SK-N-SH (cell line): ENCODE measurements around the gene BSG. TPM values are rescaled to one million over a fixed set of nuclear protein-coding genes. Genes with fewer than 3 reads are reported as not detected.

ENCODE experiments used
- CTCF ChIA-PET: fragments of 300-600, 350-600 bp; formaldehyde crosslinking; extraction: SDS; loops from one replicate; lab custom pipeline; 2021; lab: Yijun Ruan, JAX
- POLR2A ChIA-PET: fragments of 350-600 bp; sonication (Branson Sonifier 250); formaldehyde crosslinking; extraction: SDS; loops from one replicate; lab custom pipeline; 2020; ENCODE audit warnings: antibody characterized with exemption, inconsistent platforms; lab: Yijun Ruan, JAX
- DNase-seq: peaks from one replicate; pipeline ENCODE4 v3.0.0; 2012
- H2AFZ ChIP-seq: fragments of 200-600 bp; sonication (generic); 2 replicates; pipeline ENCODE4 v1.8.1; 2016; ENCODE audit warnings: antibody characterized with exemption, mild to moderate bottlenecking, low read depth
- H3F3A ChIP-seq: fragments of 200-600 bp; sonication (generic); replicated peaks from 2 replicates; pipeline ENCODE3; 2016; ENCODE audit warnings: antibody characterized with exemption, mild to moderate bottlenecking; ENCODE audit not compliant: insufficient read depth
- H3K27ac ChIP-seq, 2 experiments: fragments of 200-500 bp in 1 of 2; fragments of 200-600 bp in 1 of 2; sonication (Bioruptor generic) in 1 of 2; sonication (generic), shearing (Covaris generic) in 1 of 2; 2 replicates each; pipeline versions ENCODE4 v1.5.1 to v1.6.1; 2014 to 2016; ENCODE audit warnings: low read depth in 2 of 2, inconsistent platforms in 1 of 2, low read length in 1 of 2, mild to moderate bottlenecking in 1 of 2, mixed read lengths in 1 of 2
- H3K27me3 ChIP-seq: fragments of 200-600 bp; sonication (generic), shearing (Covaris generic); 2 replicates; pipeline ENCODE4 v1.6.1; 2016; ENCODE audit warnings: mixed run types; ENCODE audit not compliant: insufficient read depth
- H3K36me3 ChIP-seq, 2 experiments: fragments of 200-500 bp in 1 of 2; fragments of 200-600 bp in 1 of 2; sonication (Bioruptor generic) in 1 of 2; sonication (generic) in 1 of 2; replicated peaks in 1 of 2; 2 replicates each; pipeline versions ENCODE3 to v1.5.1; 2014 to 2016; ENCODE audit warnings: low read length in 1 of 2, mild to moderate bottlenecking in 1 of 2; ENCODE audit not compliant: insufficient read depth in 2 of 2, control insufficient read depth in 1 of 2
- H3K4me1 ChIP-seq, 2 experiments: fragments of 200-500 bp in 1 of 2; fragments of 200-600 bp in 1 of 2; sonication (Bioruptor generic) in 1 of 2; sonication (generic), shearing (Covaris generic) in 1 of 2; 2 replicates each; pipeline versions ENCODE4 v1.5.1 to v1.6.1; 2014 to 2016; ENCODE audit warnings: low read depth in 1 of 2, low read length in 1 of 2, mixed run types in 1 of 2; ENCODE audit not compliant: insufficient read depth in 2 of 2, control insufficient read depth in 1 of 2
- H3K4me2 ChIP-seq: fragments of 200-600 bp; sonication (generic), shearing (Covaris generic); 2 replicates; pipeline ENCODE4 v1.6.1; 2017; ENCODE audit warnings: mixed run types
- H3K4me3 ChIP-seq, 2 experiments: fragments of 200-500 bp in 1 of 2; fragments of 200-600 bp in 1 of 2; sonication (Bioruptor generic) in 1 of 2; sonication (generic), shearing (Covaris generic) in 1 of 2; 2 replicates each; pipeline versions ENCODE4 v1.5.1 to v1.8.1; 2014 to 2016; ENCODE audit warnings: low read depth in 2 of 2, inconsistent platforms in 1 of 2, low read length in 1 of 2, mild to moderate bottlenecking in 1 of 2, mixed read lengths in 1 of 2, moderate library complexity in 1 of 2
- H3K79me2 ChIP-seq: fragments of 200-600 bp; sonication (generic); 2 replicates; pipeline ENCODE4 v1.8.1; 2017; ENCODE audit warnings: mild to moderate bottlenecking; ENCODE audit not compliant: insufficient read depth
- H3K9ac ChIP-seq: fragments of 200-600 bp; sonication (generic); 2 replicates; pipeline ENCODE4 v1.6.1; 2017; ENCODE audit warnings: mixed run types
- H3K9me2 ChIP-seq: fragments of 200-600 bp; sonication (generic); 2 replicates; pipeline ENCODE4 v1.6.1; 2017; ENCODE audit warnings: mixed run types
- H3K9me3 ChIP-seq: fragments of 200-600 bp; sonication (generic); 2 replicates; pipeline ENCODE4 v1.6.1; 2017; ENCODE audit warnings: mixed run types, mild to moderate bottlenecking, moderate library complexity
- H4K20me1 ChIP-seq: fragments of 200-600 bp; sonication (generic); 2 replicates; pipeline ENCODE4 v1.6.1; 2017; ENCODE audit warnings: mild to moderate bottlenecking, mixed run types; ENCODE audit not compliant: insufficient read depth
- CHD2 ChIP-seq: fragments of 150-350 bp; IDR thresholded peaks from 2 replicates; pipeline ENCODE4 v1.6.1; 2018; ENCODE audit warnings: low read length; ENCODE audit not compliant: partially characterized antibody
- ELF1 ChIP-seq: IDR thresholded peaks from 2 replicates; pipeline ENCODE4 v1.4.0; 2012
- EP300 ChIP-seq, 2 experiments: IDR thresholded peaks; 2 replicates each; pipeline versions ENCODE4 v1.4.0 to v1.6.1; 2012; ENCODE audit warnings: borderline replicate concordance in 1 of 2, low read depth in 1 of 2, low read length in 1 of 2
- EZH2phosphoT487 ChIP-seq: fragments of 200-600 bp; sonication (generic); IDR thresholded peaks from 2 replicates; pipeline ENCODE4 v1.6.1; 2017; ENCODE audit warnings: low read depth, mixed run types, mild to moderate bottlenecking, antibody characterized with exemption, moderate library complexity, borderline replicate concordance
- FOXJ3 ChIP-seq: sonication (generic); formaldehyde crosslinking; IDR thresholded peaks from 2 replicates; pipeline ENCODE4 v1.5.1; 2020; ENCODE audit warnings: mild to moderate bottlenecking, missing genetic modification reagents
- FOXM1 ChIP-seq: IDR thresholded peaks from 2 replicates; pipeline ENCODE4 v1.4.0; 2012; ENCODE audit warnings: low read depth, mild to moderate bottlenecking
- GATA2 ChIP-seq: sonication (generic); formaldehyde crosslinking; IDR thresholded peaks from 2 replicates; pipeline ENCODE4 v1.5.0; 2020; ENCODE audit warnings: mild to moderate bottlenecking, missing genetic modification reagents
- MEF2A ChIP-seq: IDR thresholded peaks from 2 replicates; pipeline ENCODE4 v1.4.0; 2012; ENCODE audit warnings: low read depth, borderline replicate concordance
- NFIC ChIP-seq: IDR thresholded peaks from 2 replicates; pipeline ENCODE4 v1.4.0; 2012; ENCODE audit warnings: borderline replicate concordance
- NRF1 ChIP-seq: IDR thresholded peaks from 2 replicates; pipeline ENCODE4 v1.6.1; 2012; ENCODE audit warnings: low read depth, mild to moderate bottlenecking, low read length
- RAD21 ChIP-seq: IDR thresholded peaks from 2 replicates; pipeline ENCODE4 v1.6.1; 2012; ENCODE audit warnings: mild to moderate bottlenecking, low read length
- RCOR1 ChIP-seq: fragments of 150-350 bp; IDR thresholded peaks from 2 replicates; pipeline ENCODE4 v1.6.1; 2017; ENCODE audit warnings: antibody characterized with exemption, low read length
- RFX5 ChIP-seq: IDR thresholded peaks from 2 replicates; pipeline ENCODE4 v1.6.1; 2012; ENCODE audit warnings: mild to moderate bottlenecking, improper control_type of control experiment, low read length
- RXRA ChIP-seq: IDR thresholded peaks from 2 replicates; pipeline ENCODE4 v1.4.0; 2012; ENCODE audit warnings: low read depth, mild to moderate bottlenecking, borderline replicate concordance
- TAF1 ChIP-seq: IDR thresholded peaks from 2 replicates; pipeline ENCODE4 v1.6.1; 2012; ENCODE audit warnings: low read depth, mild to moderate bottlenecking, low read length, moderate library complexity, borderline replicate concordance
- TCF12 ChIP-seq: IDR thresholded peaks from 2 replicates; pipeline ENCODE4 v1.4.0; 2012
- YY1 ChIP-seq: IDR thresholded peaks from 2 replicates; pipeline ENCODE4 v1.4.0; 2012; ENCODE audit warnings: low read depth, mild to moderate bottlenecking
- WGBS: methylation state at CpG from one replicate; pipeline ENCODE4 v1.1.6; 2017; ENCODE audit warnings: low lambda C conversion rate; 5-methylcytosine and 5-hydroxymethylcytosine counted together
- polyA plus RNA-seq, 3 experiments: library from polyadenylated mRNA; depleted of rRNA; stranded (reverse); fragments of >200 nt; gene quantifications; 2 replicates each; pipeline ENCODE4 v1.2.3, GENCODE V29; 2012
- TF ChIP-seq, protein P1 (sequence below): IDR thresholded peaks from 2 replicates; pipeline ENCODE4 v1.4.0; 2012; ENCODE audit warnings: low read depth
- TF ChIP-seq, protein P2 (sequence below): IDR thresholded peaks from 2 replicates; pipeline ENCODE4 v1.4.0; 2012; ENCODE audit warnings: low read depth, borderline replicate concordance
- TF ChIP-seq, protein P3 (sequence below): IDR thresholded peaks from 2 replicates; pipeline ENCODE4; 2012
- TF ChIP-seq, protein P4 (sequence below): IDR thresholded peaks from 2 replicates; pipeline ENCODE4 v1.6.1; 2012; ENCODE audit warnings: mild to moderate bottlenecking, low read depth, low read length, moderate library complexity

BSG gene
- polyA plus RNA-seq, 1 of the 3 experiments (the other 2 are of a cell fraction), result 835 TPM

DNA sequence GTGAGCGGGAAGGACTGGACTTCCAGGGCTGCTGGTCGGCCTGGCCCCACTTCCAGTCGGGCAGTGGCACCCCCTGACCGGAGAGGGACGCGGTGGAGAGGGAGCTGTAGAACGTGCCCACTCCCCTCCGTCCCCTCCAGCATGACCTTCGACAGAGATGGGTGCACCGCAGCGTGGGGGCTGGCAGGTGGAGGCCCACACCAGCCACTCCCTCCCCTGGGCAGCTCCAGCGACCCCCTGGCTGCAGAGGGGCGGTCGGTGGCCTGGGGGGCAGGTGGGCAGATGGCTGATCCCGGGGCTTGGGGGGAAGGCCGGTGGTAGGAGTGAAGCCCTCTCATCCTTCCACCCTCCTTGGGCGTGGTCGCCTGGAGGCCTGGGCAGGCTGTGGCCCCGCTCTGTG is 19.7 kb downstream of the BSG start:
- Histone ChIP-seq H2AFZ (no peak overlapping the region), H3K79me2 (peaks cover 7% of the 10 kb centered on the region; the same call in 1 of the 2 replicates), H3K36me3 (no peaks in the 10 kb centered on the region), H3K9ac (no peak overlapping the region), H3K9me2 (no peaks in the 10 kb centered on the region), H4K20me1 (peaks cover 52% of the 10 kb centered on the region), H3K4me3 (no peak overlapping the region), H3K4me2 (no peak overlapping the region), H3K9me3 (no peaks in the 10 kb centered on the region), H3F3A (peaks cover 2% of the 10 kb centered on the region), H3K4me1 (peaks cover 4 to 23% of the 10 kb centered on the region in 2 experiments; a peak in 1 of 4 replicates), H3K27me3 (no peaks in the 10 kb centered on the region), H3K27ac (no peak overlapping the region)
- WGBS, result 88% methylated on average over 12 of the region's 19 CpGs
- no peak for TF ChIP-seq FOXJ3 (CRISPR knock-in tag)
- no peak for TF ChIP-seq TAF1
- no peak for TF ChIP-seq TCF12
- no peak for TF ChIP-seq RAD21
- no peak for TF ChIP-seq CHD2
- no peak for TF ChIP-seq RFX5
- TF ChIP-seq, protein P1, sequence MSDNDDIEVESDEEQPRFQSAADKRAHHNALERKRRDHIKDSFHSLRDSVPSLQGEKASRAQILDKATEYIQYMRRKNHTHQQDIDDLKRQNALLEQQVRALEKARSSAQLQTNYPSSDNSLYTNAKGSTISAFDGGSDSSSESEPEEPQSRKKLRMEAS, result no peak
- TF ChIP-seq, protein P2, sequence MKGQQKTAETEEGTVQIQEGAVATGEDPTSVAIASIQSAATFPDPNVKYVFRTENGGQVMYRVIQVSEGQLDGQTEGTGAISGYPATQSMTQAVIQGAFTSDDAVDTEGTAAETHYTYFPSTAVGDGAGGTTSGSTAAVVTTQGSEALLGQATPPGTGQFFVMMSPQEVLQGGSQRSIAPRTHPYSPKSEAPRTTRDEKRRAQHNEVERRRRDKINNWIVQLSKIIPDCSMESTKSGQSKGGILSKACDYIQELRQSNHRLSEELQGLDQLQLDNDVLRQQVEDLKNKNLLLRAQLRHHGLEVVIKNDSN, result no peak
- TF ChIP-seq, protein P3, sequence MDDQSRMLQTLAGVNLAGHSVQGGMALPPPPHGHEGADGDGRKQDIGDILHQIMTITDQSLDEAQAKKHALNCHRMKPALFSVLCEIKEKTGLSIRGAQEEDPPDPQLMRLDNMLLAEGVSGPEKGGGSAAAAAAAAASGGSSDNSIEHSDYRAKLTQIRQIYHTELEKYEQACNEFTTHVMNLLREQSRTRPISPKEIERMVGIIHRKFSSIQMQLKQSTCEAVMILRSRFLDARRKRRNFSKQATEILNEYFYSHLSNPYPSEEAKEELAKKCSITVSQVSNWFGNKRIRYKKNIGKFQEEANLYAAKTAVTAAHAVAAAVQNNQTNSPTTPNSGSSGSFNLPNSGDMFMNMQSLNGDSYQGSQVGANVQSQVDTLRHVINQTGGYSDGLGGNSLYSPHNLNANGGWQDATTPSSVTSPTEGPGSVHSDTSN, result no peak
- no peak for TF ChIP-seq NFIC
- TF ChIP-seq GATA2 (CRISPR knock-in tag), result no peak
- TF ChIP-seq ELF1, result no peak
- no peak for TF ChIP-seq EP300 (IDR thresholded peaks at IDR 0.05; ENCODE audit: borderline replicate concordance in 1 of 2, low read depth in 1 of 2, low read length in 1 of 2)
- TF ChIP-seq EZH2phosphoT487, result no peak
- TF ChIP-seq RCOR1, result no peak
- ChIA-PET POLR2A (no interaction called here), CTCF (interaction anchor here (0.6 to 2.1 kb wide), 4 partner anchors 12 to 61 kb away, joined by 3 to 5 read pairs (median 4); no protein-coding TSS in a partner anchor)
- DNase-seq, result no peak

- no peak for DNase-seq
- Histone ChIP-seq H3K27me3 (no peaks in the 10 kb centered on the region), H3K36me3 (no peaks in the 10 kb centered on the region), H3K9ac (no peak overlapping the region), H3K4me3 (no peak overlapping the region), H3K79me2 (peaks cover 8% of the 10 kb centered on the region; the same call in 1 of the 2 replicates), H2AFZ (no peak overlapping the region), H3F3A (no peaks in the 10 kb centered on the region), H3K9me2 (no peaks in the 10 kb centered on the region), H3K27ac (no peak overlapping the region), H4K20me1 (peaks cover 59% of the 10 kb centered on the region), H3K4me2 (no peak overlapping the region), H3K9me3 (no peaks in the 10 kb centered on the region), H3K4me1 (peaks cover 4 to 19% of the 10 kb centered on the region in 2 experiments; a peak in 1 of 4 replicates)
- ChIA-PET CTCF (interaction anchor here (1.5 to 2.1 kb wide), 3 partner anchors 11 to 16 kb away, joined by 3 to 5 read pairs (median 5); no protein-coding TSS in a partner anchor), POLR2A (no interaction called here)
- 84% methylated on average over 18 of the region's 18 CpGs for WGBS
- TF ChIP-seq RCOR1 (no peak), GATA2 (CRISPR knock-in tag) (no peak), YY1 (no peak), MEF2A (no peak), RFX5 (no peak), FOXJ3 (CRISPR knock-in tag) (no peak), CHD2 (no peak), NRF1 (no peak), EP300 (IDR thresholded peaks at IDR 0.05; ENCODE audit: borderline replicate concordance in 1 of 2, low read depth in 1 of 2, low read length in 1 of 2) (no peak), RXRA (no peak), FOXM1 (no peak)
- TF ChIP-seq, protein P2, result no peak
- TF ChIP-seq, protein P4, sequence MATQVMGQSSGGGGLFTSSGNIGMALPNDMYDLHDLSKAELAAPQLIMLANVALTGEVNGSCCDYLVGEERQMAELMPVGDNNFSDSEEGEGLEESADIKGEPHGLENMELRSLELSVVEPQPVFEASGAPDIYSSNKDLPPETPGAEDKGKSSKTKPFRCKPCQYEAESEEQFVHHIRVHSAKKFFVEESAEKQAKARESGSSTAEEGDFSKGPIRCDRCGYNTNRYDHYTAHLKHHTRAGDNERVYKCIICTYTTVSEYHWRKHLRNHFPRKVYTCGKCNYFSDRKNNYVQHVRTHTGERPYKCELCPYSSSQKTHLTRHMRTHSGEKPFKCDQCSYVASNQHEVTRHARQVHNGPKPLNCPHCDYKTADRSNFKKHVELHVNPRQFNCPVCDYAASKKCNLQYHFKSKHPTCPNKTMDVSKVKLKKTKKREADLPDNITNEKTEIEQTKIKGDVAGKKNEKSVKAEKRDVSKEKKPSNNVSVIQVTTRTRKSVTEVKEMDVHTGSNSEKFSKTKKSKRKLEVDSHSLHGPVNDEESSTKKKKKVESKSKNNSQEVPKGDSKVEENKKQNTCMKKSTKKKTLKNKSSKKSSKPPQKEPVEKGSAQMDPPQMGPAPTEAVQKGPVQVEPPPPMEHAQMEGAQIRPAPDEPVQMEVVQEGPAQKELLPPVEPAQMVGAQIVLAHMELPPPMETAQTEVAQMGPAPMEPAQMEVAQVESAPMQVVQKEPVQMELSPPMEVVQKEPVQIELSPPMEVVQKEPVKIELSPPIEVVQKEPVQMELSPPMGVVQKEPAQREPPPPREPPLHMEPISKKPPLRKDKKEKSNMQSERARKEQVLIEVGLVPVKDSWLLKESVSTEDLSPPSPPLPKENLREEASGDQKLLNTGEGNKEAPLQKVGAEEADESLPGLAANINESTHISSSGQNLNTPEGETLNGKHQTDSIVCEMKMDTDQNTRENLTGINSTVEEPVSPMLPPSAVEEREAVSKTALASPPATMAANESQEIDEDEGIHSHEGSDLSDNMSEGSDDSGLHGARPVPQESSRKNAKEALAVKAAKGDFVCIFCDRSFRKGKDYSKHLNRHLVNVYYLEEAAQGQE, result no peak
Observed at GRCh38 chr19:593055-593454, 20.7 kb downstream of the BSG start.
